ENCODE data around the gene SLC5A10.

The SLC5A10 gene

DNA sequence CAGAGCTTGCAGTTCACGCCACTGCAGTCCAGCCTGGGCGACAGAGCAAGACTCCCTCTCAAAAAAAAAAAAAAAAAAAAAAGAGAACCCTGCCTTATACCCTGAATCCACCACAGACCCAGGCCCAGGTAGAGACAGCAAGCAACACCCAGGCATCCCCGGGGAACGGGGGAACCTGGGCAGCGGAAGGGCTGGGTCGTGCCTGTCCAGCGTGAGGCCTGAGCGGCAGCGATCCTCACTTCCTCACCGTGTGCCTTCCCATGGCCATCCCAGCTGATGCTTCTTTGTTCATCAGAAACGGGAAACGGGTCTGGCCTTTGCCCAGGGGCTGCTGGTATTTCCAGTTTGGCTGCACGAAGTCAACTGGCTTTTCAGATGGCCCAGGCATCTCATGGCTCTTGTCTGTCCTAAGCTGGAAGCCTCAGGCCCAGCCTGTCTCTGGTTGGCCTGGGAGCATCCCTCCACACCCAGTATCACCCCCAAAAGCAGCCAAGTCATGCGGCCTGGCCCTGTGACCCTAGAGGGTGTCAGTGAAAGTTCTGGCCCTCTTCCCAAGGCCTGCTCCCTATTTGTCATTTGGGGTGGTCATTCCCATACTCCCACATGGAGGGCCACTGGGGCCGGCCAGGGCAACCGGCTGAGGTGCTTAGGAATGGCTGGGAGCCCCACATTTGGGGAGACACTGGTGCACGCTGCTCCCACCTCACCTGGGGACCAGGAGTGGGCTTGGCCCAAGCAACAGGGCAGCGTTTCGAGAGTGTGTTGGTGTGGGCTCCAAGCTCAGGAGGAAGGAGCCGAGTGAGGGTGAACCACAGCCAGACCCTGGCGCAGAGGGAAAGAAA lies 32.5 kb downstream of the SLC5A10 start:
- no peak for DNase-seq (ENCODE audit: low read depth)

DNA sequence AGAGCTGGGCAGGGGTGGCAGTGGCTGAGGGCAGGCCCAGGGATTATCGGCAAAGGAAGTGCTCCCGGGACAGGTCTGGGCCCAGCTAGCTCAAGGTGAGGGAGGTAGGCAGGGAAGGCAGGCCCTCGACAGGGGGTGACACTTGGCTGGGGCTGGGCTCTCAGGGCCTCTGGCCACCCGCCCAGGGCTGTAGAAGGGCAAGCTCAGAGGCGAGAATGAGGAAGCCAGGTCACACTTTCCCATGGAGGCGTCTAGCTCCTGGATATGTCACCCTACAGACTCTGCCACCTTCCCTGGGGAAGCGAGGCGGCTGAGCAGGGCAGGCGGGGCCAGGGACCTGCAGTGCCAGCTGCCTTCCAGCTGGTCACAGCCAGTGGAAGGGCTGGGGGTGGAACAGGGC lies 33.5 kb downstream of the SLC5A10 start:
- no peak for DNase-seq (ENCODE audit: low read depth)

DNA sequence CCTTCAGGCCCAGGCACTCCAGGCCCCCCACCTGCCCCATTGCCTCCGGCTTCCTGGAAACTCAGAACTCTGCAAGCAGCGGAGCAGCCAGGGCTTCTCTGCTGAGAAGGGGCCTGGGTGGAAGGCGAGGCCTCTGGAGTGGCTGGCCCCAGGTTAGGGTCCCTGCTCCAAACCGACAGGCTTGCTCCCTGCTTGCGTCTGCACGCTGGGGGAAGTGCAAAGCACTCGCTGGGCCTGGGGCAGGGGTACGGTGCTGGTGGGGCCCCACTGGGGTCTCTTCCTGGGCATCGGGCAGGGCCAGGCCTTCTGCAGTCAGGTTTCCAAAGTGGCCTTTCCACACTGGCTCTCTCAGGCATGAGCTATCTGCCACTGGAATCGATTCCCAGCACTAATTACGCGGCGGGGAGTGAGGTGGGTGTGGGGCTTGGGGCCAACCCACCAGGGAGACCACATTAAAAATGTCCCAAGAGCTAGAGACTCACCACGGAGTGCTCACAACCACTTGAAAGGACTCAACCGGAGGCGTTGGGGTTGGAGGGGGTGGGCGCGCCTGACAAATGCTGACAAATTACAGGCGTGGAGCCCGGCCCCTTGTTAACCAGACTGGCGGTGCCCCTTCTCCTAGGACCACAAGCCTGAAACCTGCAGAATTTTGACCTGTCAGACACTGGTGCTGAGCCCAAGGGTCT lies 34.7 kb downstream of the SLC5A10 start:
- no peak for DNase-seq (ENCODE audit: low read depth)

DNA sequence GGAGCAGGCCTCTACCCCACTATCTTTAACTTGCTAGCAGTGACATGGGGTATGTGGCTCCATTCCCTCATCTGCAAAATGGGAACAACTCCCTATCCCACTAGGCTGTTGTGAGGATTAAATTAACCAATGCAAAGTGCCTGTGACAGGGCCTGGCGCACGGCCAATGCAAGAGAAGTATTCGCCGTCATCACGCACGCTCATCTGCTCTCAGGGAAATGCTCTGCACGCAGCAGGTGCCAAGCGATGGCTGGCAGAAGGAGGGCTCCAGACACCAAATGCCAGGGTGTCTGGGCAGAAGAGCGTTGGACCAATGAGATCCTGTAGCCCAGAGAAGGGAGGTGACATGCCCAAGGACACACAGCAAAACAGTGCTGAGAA lies 35.3 kb downstream of the SLC5A10 start:
- DNase-seq (ENCODE audit: low read depth), result no peak

DNA sequence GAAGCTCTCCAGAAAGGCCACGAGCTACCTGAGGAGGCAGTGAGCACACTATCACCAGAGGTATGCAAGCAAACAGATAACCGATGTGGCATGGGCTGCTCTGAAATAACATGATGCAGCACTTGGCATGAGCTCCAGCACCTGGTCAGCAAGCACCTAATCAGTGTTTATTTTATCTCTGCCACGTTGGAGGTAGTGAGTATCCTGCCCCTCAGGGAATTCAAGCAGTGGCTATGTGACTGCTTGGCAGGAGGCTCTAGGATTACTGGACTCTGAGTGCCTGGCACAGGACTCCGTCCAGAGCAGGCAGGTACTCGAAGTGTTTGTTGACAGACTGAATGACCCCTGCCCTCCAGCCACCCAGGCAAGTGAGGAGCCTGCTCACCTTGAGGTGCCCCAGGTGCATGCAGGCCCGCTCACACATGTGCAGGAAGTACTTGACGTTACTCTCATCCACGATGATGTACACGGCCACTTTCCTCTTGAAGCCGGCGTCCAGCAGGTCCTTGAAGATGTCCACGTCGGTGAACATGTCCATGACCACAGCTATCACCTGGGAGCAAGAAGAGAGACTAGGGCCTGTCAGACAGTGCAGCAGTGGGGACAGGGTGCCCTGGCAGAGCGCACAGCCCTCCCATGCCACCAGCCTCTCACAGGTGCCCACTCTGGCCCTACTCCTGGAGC lies 36.0 kb downstream of the SLC5A10 start:
- no peak for DNase-seq (ENCODE audit: low read depth)

DNA sequence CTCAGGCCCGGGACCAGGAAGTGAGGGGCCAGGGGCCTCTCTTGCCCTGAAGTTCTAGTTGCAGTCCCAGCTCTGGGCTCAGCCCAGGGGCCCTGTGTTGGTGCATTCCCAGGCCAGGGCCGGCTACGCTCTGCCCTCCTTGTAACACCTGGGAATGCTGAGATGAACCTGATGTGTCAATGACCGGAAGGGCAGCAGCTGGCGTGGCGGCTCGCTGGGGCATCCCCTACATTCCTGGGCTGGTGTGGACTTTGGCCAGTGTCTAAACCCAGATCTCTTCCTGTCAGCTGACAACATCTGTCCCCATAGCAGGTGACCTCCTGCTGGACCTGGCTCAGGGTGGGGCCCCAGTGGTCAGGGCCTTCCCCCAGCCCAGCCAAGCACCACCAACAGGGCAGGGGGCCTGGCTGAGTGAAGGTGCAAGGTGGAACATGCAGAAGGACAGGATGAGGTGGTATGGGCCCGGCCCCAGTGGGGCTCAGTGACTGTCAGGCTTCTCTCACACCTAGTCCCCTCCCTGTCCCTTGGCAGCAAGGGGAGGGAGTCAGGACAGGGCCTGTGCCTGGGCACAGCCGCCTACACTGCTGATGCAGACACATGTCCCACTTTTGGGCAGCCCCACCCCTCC lies 36.7 kb downstream of the SLC5A10 start:
- no peak for DNase-seq (ENCODE audit: low read depth)

DNA sequence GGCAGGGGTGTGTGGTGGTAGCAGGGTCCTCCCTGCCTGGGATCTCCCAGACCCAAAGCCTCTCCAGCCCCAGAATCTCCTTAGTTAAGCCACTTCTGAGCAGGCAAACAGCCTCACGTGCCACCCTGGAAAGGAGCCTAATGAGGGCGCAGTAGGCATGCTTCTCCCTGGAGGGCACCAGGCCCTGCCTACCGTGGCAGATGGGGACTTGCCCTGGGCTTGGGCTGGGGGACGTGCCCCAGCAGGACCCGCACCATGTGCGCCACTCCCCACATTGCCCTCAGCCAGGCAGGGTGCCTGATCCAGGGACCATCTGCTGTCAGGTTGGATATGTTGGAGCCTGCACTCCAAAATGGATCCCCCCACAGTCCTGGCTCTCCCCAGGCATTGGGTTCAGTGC lies 38.4 kb downstream of the SLC5A10 start:
- no peak for DNase-seq (ENCODE audit: low read depth)

DNA sequence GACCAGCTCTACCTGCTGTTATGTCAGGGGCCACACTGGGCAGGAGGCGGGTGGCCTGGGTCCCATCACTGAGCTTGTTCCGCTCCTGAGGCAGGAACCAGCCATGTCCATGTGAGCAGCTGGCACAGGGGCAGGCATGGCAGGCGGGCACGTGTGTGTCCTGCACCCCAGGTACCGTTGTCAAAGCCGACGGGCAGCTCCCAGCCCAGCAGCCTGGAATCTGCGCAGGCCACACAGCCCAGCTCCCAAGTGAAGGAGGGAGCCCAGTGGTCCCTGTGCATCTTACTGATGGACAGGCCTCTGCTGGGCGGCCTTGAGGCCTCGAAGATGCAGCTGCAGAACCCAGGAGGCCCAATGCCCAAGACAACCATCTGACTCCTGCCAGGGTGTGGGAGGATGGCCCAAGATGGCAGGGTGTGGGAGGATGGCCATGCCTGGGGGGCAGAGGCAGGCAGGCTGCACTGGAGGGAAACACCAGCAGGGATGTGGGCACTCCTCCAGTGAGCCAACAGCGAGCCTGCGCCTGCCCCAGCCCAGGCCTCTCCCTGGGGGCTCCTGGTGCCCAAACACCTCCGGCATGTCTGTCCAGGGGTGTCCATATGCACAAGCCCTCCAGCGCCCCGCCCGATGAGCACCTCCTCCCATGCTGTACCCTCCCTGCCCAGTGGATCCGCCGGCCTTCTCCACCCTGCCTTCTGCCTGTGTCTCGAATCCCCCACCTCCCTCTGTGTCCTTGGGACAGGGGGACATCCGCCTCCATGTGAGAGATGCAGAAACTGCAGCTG lies 39.8 kb downstream of the SLC5A10 start:
- DNase-seq (ENCODE audit: low read depth), result no peak

DNA sequence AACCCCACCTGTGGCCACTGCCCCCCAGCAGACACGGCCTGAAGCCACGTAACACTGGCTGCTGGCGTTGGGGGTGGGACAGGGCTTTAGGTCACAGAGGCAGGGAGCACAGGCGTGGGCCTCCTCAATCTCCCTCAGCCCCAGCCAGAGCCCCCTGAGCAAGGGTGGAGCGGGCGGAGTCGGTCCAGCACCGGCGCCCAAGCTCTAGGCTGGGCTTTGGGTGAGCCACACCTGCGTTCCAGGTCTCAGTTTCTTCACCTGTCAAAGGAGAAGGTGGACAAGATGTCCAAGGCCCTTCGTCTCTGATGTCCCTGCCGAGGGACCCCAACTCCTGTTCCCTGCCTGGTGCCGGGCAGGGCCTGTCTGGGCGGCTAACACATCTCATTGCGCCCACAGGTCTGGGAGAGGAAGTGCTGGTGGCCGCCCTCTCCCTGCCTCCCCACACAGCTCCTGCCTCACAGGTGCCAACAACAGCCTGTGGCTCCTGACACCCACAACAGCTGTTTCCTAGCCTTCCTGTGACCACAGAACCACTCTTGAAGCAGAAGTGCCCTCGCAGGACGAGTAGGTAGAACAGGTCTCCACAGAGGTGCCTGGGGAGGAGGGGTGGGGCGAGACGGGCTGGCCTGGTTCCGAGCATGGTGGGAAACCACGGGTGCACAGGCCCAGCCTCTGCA lies 40.6 kb downstream of the SLC5A10 start:
- DNase-seq (ENCODE audit: low read depth), result no peak

DNA sequence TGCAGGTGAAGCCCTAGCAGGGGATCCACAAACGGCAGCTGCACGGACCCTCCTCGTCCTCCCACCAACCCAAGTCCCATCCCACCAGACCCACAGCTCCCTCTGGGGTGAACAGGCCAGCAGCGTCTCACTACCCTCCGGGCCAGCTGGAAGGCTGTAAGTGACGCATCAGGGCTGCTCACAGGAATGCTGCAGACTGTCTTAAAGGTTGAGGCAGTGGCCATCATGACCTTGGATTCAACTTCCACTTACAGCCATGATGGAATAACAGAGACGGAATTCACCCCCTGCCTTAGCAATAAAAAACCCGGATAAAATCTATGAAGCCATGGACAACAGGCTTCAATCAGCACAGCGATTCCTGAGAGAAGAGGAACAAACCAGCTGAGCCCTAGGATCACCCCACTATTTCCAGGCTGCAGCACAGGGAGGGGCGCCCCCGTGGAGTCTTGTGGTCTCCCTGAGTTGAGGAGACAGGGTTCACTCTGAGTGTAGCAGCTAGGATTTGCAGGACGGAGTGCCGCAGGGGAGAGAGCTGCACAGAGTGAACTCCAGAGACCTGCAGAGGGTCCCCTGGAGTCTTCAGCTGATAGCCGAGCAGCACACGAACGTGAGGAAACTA lies 42.1 kb downstream of the SLC5A10 start:
- no peak for DNase-seq (ENCODE audit: low read depth)

DNA sequence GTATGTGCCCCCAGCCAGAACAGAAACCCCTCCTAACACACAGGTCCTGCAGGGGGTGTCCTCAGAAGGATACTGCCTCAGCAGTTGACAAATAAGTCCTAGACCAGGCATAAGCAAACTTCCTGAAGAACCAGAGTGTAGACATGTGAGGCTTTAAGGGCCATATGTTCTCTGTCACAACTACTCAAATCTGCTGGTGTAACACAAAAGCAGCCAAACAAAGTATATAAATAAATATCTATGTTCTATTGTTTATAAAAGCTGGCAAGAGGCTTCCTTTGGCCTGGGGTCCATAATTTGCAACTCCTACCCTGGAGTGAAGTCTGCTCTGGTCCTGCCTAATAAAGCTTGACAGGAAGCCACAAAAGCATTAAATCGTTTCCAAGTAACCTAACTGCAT lies 42.7 kb downstream of the SLC5A10 start:
- no peak for DNase-seq (ENCODE audit: low read depth)

DNA sequence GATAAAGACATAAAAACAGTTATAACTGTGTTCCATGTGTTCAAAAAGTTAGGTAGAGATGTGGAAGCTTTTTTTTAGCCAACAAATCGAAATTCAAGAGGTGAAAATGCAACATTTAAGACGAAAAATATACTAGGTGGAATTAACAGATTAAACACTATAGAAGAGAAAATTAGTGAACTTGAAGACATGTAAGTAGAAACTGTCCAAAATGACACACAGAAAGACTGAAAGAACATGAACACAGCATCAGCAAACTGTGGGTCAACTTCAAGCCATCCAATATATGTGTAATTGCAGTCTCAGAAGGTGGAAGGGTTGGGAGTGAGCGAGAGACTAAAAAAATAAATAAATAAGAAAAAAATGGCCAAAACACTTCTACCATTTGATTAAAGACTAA lies 43.3 kb downstream of the SLC5A10 start:
- DNase-seq (ENCODE audit: low read depth), result no peak

DNA sequence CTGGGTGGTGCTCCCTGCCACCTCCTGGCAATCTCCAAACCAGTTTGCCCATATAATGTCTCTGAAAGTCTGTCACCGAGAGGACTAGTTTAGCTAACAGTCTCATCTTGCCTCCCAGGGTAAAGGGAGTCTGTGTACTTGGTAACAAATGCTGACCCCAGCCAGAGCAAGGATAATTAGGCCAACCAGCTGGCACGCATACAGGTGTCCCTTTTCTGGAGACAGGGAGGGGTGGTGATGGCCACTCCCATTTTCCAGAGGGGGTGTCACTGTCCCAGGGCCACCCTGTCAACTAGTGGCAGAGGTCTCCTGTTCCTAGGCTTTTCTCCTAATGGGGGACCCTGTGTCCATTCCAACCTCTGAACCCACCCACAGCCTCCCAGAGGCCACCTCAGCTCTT lies 44.5 kb downstream of the SLC5A10 start:
- no peak for DNase-seq (ENCODE audit: low read depth)

DNA sequence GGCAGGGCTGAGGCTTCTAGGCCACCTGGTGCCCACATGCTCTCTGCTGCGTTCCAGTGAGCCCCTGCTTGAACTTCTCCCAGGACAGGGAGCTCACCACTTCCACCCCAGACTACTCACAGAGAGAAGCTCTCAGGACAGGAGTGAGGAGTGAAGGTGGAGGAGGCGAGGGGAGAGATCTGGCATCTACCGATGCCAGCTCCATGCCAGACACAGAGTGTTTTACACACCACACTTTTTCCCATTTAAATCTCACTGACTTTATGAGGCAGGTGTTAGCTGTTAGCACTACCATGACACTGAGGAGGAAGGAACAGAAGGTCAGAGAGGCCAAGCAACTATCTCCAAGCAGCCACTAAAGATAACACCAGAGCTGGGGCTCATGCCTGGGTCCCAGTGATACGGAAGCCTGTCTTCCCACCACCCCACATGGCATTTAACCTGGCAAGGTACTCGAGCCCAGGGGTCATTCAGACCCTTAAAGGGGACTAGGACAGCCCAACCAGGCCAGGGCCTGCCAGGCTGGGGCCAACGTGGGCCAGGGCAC lies 45.8 kb downstream of the SLC5A10 start:
- no peak for DNase-seq (ENCODE audit: low read depth)

DNA sequence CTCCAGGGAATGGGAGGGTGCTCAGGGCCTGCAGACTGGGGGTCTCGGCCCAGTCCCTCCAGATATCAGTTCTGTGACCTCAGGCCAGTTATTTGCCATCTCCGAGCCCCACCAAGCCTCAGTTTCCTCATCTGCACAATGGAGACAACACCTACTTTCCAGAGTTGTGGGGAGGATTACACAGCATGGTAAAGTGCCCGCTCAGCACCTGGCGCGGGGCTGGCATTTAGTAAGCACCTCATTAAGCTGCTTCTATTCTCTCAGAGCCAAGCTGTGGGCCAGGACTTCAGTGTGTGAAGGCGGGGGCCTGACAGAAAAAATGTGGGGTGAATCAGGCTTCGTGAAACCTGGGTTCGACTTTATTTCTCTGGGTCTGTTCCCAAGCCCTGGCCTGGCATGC lies 47.4 kb downstream of the SLC5A10 start:
- DNase-seq (ENCODE audit: low read depth), result no peak

DNA sequence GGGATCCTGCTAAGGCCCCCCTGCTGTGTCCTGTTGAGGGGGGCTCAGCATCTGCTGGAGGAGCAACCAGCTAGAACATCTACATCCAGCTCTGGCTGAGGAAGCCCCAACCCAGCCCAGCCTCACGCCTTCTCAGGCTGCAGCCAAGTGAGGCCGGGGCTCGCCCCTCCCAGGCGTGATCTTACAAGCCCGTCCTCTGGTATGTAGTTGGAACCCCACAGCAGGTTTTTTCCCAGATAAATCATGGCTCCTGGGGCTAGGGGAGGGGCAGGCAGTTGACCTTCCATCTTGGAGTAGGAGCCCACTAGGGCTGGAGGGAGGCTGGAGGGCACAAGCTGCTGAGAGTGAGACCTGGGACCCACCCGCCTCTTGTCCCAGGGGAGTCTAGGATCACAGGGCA lies 47.9 kb downstream of the SLC5A10 start:
- no peak for DNase-seq (ENCODE audit: low read depth)

DNA sequence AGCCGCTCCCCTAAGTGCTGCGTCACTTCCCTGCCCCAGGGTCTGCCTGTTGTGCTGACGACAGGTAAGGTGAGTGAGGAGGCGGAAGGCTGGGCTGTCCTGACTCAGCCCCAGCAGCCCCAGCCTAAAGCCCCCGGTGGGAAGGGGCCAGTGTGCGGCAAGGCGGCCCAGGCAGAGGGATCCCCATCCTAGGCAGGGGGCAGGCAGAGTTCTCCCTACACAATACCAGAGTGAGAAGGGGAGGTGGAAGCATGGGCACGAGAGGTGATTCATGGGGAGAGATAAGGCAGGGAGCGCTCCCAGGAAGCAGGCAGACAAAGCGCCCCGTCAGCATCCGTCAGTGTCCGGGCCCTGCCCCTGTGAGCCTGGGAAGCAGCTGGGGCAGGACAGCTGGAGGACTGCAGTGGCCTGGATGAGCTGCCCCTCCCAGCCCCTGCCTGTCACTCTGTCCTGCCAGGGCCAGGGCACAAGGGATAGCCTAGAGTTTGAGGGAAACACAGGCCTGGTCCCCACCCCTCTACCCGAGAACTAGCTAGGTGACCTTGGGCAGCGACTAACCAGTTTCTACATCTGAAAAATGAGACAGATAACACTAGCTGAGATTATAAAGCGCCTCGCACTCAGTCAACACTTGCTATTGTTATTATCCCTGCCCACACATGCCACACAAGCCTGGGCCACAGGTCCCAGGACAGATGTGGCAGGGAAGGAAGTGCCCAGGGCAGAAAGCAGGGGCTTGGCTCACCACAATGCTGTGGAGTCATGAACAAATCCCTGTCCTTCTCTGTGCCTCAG lies 48.8 kb downstream of the SLC5A10 start:
- DNase-seq (ENCODE audit: low read depth), result no peak

DNA sequence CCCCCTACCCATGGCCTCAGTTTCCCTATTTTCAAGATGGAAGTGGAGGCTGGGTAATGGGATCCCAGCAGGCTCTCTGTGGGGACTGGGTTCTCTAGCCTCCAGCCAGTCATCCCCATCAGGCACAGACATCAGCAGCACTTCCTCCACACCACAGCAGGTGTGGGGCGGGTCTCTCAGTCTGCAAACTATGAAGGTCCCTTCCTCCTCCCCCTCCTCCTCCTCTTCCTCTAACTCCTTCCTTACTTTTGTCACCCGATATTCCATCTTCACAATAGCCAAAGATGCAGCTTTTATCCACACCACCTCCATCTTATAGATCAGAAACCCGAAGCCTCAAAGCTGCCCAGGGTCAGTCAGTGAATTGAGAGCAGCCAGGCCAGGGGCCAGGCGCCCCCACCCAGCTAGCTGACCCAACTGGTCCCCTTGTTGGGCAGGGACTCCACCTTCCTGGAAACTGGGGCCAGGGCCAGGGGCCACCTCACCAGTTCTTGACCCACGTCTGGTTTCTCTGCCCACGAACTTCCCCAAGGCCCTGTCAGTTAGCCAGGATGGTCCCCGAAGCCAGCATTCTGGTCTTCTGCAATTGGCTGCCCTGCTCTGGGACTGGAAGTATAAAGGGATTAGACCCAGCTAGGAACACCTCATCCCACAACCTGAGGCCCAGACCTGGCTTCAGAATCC lies 50.1 kb downstream of the SLC5A10 start:
- DNase-seq (ENCODE audit: low read depth), result no peak

All from GM04503 (cell line).